ENCODE measurements around the gene TMEM62.
"Not testable (repeated sequence)": the region's sequence is repeated elsewhere in the genome, so short reads cannot be mapped to it uniquely, and the experiment has no call there.

Gene TMEM62

GRCh38 chr15:43177147-43177546 lies 43.8 kb downstream of the TMEM62 start:
- not testable (repeated sequence) for DNase-seq (ENCODE audit: low read depth, low spot score)

- DNase-seq (ENCODE audit: low read depth, low spot score): no peak
These were observed 49.9 kb downstream of the TMEM62 start for GRCh38 chr15:43183270-43183669.

GRCh38 chr15:43184407-43185124 lies 51.2 kb downstream of the TMEM62 start:
- no peak for DNase-seq (ENCODE audit: low read depth, low spot score)

- peak; percentile 97 for DNase-seq (ENCODE audit: low read depth, low spot score)
These were observed 52.0 kb downstream of the TMEM62 start, which contains the start of gene CCNDBP1 for GRCh38 chr15:43185157-43186002. Gene CCNDBP1, plus strand, starts transcription at chr15:43185403. Its CDS starts 96 bp downstream, at chr15:43185499.

- no peak for DNase-seq (ENCODE audit: low read depth, low spot score)
These were observed 52.6 kb downstream of the TMEM62 start for GRCh38 chr15:43186003-43186353.

GRCh38 chr15:43187544-43188155 lies 54.3 kb downstream of the TMEM62 start:
- no peak for DNase-seq (ENCODE audit: low read depth, low spot score)

GRCh38 chr15:43189296-43189695 lies 55.9 kb downstream of the TMEM62 start:
- DNase-seq (ENCODE audit: low read depth, low spot score): no peak

- no peak for DNase-seq (ENCODE audit: low read depth, low spot score)
These were observed 56.8 kb downstream of the TMEM62 start for GRCh38 chr15:43190178-43190577.

- no peak for DNase-seq (ENCODE audit: low read depth, low spot score)
These were observed 60.3 kb downstream of the TMEM62 start for GRCh38 chr15:43193710-43194109.

GRCh38 chr15:43194795-43195194 lies 61.4 kb downstream of the TMEM62 start:
- DNase-seq (ENCODE audit: low read depth, low spot score): no peak

GRCh38 chr15:43196760-43197548 lies 63.6 kb downstream of the TMEM62 start:
- no peak for DNase-seq (ENCODE audit: low read depth, low spot score)

- DNase-seq (ENCODE audit: low read depth, low spot score): not testable (repeated sequence)
These were observed 64.4 kb downstream of the TMEM62 start for GRCh38 chr15:43197773-43198172.

- DNase-seq (ENCODE audit: low read depth, low spot score): not testable (repeated sequence)
These were observed 65.2 kb downstream of the TMEM62 start for GRCh38 chr15:43198556-43198955.

GRCh38 chr15:43198992-43199391 lies 65.6 kb downstream of the TMEM62 start:
- DNase-seq (ENCODE audit: low read depth, low spot score): no peak

- no peak for DNase-seq (ENCODE audit: low read depth, low spot score)
These were observed 66.6 kb downstream of the TMEM62 start for GRCh38 chr15:43199945-43200488.

GRCh38 chr15:43204016-43204901 lies 70.9 kb downstream of the TMEM62 start:
- peak; percentile 44 for DNase-seq (ENCODE audit: low read depth, low spot score)

- no peak for DNase-seq (ENCODE audit: low read depth, low spot score)
These were observed 72.7 kb downstream of the TMEM62 start for GRCh38 chr15:43206054-43206453.

GRCh38 chr15:43207024-43207423 lies 73.6 kb downstream of the TMEM62 start:
- no peak for DNase-seq (ENCODE audit: low read depth, low spot score)

- no peak for DNase-seq (ENCODE audit: low read depth, low spot score)
These were observed 74.9 kb downstream of the TMEM62 start for GRCh38 chr15:43208052-43209002.
